ENCODE data around the gene SEZ6L. TPM values are rescaled to one million over a fixed set of nuclear protein-coding genes. Genes with fewer than 3 reads are reported as not detected.

SEZ6L gene
- total RNA-seq, 4 donors from 2014 or later = 0.19 to 0.52 (median 0.22) TPM; not detected in 1

DNA sequence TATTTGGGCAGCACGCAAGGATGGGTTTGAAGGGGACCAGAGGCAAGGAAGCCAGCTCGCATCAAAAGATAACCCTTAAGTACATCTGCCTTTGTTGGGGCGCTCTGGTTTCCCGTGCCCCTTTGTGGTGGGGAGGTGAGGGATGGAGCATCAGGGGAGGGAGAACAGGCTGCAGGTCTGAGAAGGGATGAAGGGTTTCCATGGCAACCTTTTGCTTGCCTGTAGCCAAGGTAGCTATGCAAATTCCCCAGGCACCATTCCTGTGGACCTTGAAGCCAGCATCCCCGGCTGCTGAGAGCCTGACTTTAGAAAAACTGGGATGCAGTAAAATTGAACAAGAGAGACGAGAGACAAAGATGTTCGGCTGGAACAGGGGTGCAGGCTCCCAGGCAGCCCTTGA is 75.7 kb downstream of the SEZ6L start:
- TF ChIP-seq POLR2A (IDR thresholded peaks at IDR 0.05) (no peak), CTCF (IDR thresholded peaks at IDR 0.05) (no peak)
- no peak for DNase-seq (ENCODE audit: low spot score in 2 of 2)
- intact Hi-C loops (cut with DNase I; ENCODE audit: low total_unique reads) = no loop called here
- H3K4me3 ChIP-seq (ENCODE audit: low read depth, poor library complexity, severe bottlenecking) = no peak overlapping the region
- WGBS, 2 donors = 56 to 59% methylated on average over 7 of the region's 7 CpGs

DNA sequence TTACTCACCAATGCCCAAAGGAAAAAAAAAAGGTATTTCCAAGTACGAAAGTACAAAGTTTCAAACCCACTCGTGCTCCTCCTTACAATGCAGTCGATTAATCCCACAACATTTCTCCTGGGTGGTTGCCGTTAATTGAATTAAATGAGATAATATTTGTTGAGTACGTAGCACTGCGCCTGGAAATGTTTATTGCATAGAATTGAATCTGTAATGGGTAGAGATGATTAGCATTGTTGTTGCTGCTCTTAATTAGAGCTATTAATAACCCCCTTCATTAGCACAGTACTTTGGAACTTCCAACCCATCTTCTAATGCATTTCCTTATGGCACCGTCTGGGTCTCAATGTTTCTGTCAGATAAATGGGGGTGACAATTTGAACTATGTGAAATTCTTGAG is 77.3 kb downstream of the SEZ6L start:
- DNase-seq (ENCODE audit: low spot score in 2 of 2) = no peak
- intact Hi-C loops (cut with DNase I; ENCODE audit: low total_unique reads) = no loop called here
- H3K4me3 ChIP-seq (ENCODE audit: low read depth, poor library complexity, severe bottlenecking) = no peak overlapping the region
- WGBS, 2 donors = 80% methylated on average over 7 of the region's 7 CpGs
- no peak for TF ChIP-seq CTCF (IDR thresholded peaks at IDR 0.05)
- TF ChIP-seq POLR2A (IDR thresholded peaks at IDR 0.05) = no peak

DNA sequence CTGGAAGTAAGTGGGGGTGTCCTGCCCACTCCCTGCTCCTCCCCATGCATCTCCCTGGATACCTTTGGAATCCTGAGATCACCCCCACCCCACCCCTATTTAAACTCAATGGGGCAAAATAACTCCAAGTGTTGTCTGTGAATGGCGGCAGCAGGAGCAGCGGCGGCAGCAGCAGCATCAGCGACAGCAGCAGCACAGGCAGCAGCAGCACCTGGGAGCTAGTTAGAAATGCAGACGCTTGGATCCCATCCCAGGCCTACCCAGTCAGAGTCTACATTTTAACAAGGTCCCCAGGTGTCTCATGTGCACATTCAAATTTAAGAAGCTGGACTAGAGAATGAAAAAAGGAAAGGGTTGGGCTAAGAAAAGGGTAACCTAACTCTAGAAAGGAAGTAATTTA is 82.6 kb downstream of the SEZ6L start:
- intact Hi-C loops (cut with DNase I; ENCODE audit: low total_unique reads) = no loop called here

DNA sequence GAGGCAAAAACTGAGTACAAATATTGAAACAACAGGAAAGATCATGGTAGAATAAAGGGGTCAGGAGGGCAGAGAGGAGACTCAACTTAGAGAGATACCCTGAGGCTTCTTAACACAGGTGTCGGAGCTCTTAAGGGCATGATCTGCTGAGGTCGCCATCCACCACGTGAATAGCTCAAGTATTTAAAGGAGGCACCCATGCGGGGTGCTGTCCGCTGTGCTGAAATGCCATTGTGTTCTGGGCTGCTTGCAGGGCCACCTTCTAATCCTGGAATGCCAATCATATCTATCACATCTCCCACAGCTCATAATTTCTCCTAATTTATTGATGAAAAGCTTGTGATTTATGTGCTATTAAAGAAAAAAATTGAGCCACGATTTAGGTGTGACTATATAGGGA is 90.2 kb downstream of the SEZ6L start:
- TF ChIP-seq CTCF (IDR thresholded peaks at IDR 0.05) (no peak), POLR2A (IDR thresholded peaks at IDR 0.05) (no peak)
- intact Hi-C loops (cut with DNase I; ENCODE audit: low total_unique reads) = no loop called here
- H3K4me3 ChIP-seq (ENCODE audit: low read depth, poor library complexity, severe bottlenecking) = no peak overlapping the region
- no peak for DNase-seq (ENCODE audit: low spot score in 2 of 2)
- 3 to 6% methylated on average over 6 of the region's 6 CpGs for WGBS, 2 donors

More for the DNA sequence above, 82.6 kb downstream of the SEZ6L start:
- 66 to 84% methylated on average over 5 of the region's 5 CpGs for WGBS, 2 donors
- H3K4me3 ChIP-seq (ENCODE audit: low read depth, poor library complexity, severe bottlenecking) = no peak overlapping the region
- DNase-seq (ENCODE audit: low spot score in 2 of 2) = no peak
- TF ChIP-seq POLR2A (IDR thresholded peaks at IDR 0.05) (no peak), CTCF (IDR thresholded peaks at IDR 0.05) (no peak)

GRCh38 chr22:26264162-26264561 is 94.9 kb downstream of the SEZ6L start:
- TF ChIP-seq POLR2A (IDR thresholded peaks at IDR 0.05) (no peak), CTCF (IDR thresholded peaks at IDR 0.05) (no peak)
- 25 to 33% methylated on average over 1 of the region's 1 CpG for WGBS, 2 donors
- H3K4me3 ChIP-seq (ENCODE audit: low read depth, poor library complexity, severe bottlenecking) = no peak overlapping the region
- DNase-seq (ENCODE audit: low spot score in 2 of 2) = no peak
- intact Hi-C loops (cut with DNase I; ENCODE audit: low total_unique reads) = no loop called here

- intact Hi-C loops (cut with DNase I; ENCODE audit: low total_unique reads) = no loop called here
- WGBS, 2 donors = 71 to 73% methylated on average over 7 of the region's 7 CpGs
- no peak for DNase-seq (ENCODE audit: low spot score in 2 of 2)
- no peak overlapping the region for H3K4me3 ChIP-seq (ENCODE audit: low read depth, poor library complexity, severe bottlenecking)
- no peak for TF ChIP-seq POLR2A (IDR thresholded peaks at IDR 0.05)
- TF ChIP-seq CTCF (IDR thresholded peaks at IDR 0.05) = no peak
Measured at GRCh38 chr22:26265281-26265680, 96.0 kb downstream of the SEZ6L start.

All from lower leg skin (tissue), 4 donors.